NCI-H1092 (cell line): Measurements from ENCODE around the gene MIF.
"Not testable (repeated sequence)": the region's sequence is repeated elsewhere in the genome, so short reads cannot be mapped to it uniquely, and the experiment has no call there.

Experiments
- DNase-seq: peaks from one replicate; lab custom pipeline; 2025; lab: John Stamatoyannopoulos, UW

MIF gene

DNA sequence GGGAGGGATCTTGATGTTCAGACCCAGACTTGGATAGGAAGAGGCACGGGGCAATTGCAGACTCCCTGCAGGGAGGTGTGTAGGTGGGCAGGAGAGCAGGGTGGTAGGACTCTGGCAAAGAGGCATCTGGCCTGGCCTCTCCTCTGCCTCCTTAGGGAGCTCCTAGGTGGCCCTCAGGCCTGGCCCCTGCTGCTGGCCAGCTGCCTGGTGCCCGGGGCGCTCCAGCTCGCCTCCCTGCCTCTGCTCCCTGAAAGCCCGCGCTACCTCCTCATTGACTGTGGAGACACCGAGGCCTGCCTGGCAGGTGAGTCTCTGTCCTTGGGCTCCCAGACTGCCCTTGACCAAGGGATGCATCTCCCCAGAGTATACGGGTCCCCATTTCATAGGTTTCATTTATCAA is 16.6 kb upstream of the MIF start:
- no peak for DNase-seq

DNA sequence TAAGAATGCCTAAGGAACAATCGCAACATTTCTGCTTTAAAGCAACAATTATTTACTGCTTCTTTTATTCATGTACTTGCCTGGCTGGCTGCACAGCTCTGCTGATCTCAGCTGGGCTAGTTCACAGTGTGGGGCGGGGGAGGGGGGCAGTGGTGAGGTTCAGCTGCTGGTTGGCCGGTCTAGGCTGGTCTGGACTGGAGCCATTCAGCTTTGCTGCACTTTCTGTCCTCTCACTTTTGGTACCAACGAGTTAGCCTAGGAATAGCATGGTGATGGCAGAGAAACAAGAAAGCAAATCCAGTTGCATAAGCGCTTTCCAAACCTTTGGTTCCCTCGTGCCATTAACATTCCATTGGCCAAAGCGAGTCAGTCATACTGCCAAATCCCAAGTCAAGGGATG is 16.0 kb upstream of the MIF start:
- DNase-seq = no peak

DNA sequence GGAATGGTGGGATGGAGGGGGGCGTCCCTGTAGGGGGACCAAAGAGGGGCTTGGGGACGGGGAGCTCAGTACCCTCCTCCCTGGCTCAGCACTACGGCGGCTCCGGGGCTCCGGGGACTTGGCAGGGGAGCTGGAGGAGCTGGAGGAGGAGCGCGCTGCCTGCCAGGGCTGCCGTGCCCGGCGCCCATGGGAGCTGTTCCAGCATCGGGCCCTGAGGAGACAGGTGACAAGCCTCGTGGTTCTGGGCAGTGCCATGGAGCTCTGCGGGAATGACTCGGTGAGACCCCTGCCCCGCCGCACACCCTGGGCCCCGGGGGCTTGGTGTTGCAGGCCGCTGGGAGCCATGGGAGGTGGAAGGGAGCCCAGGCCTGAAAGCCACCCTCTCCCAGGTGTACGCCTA is 11.8 kb upstream of the MIF start:
- no peak for DNase-seq

DNA sequence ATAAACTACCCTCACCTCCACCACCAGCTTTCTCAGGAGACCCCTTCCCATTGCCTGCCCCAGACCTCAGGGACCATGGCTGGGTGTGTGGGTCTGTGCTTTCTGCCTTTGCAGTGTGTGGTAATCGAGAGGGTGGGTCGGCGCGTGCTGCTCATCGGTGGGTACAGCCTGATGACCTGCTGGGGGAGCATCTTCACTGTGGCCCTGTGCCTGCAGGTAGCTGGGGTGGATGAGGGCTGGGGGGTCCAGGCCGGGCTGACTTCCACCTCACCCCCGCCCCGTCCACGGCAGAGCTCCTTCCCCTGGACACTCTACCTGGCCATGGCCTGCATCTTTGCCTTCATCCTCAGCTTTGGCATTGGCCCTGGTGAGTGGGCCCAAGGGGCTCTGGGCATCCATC is 10.5 kb upstream of the MIF start:
- no peak for DNase-seq

DNA sequence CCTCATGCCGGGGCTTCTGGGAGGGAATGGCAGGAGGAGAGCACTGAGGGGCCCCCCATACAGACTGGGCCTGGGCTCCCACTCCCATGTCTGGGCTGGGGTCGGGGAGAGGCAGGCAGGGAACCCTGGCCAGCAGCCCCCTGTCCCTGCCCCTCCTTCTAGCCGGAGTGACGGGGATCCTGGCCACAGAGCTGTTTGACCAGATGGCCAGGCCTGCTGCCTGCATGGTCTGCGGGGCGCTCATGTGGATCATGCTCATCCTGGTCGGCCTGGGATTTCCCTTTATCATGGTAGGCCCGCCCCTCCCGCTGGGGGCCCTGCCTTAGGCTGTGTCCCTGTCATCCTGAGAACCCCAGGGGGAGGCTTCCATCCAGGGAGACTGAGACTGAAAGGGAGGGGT is 10.0 kb upstream of the MIF start:
- DNase-seq = no peak

DNA sequence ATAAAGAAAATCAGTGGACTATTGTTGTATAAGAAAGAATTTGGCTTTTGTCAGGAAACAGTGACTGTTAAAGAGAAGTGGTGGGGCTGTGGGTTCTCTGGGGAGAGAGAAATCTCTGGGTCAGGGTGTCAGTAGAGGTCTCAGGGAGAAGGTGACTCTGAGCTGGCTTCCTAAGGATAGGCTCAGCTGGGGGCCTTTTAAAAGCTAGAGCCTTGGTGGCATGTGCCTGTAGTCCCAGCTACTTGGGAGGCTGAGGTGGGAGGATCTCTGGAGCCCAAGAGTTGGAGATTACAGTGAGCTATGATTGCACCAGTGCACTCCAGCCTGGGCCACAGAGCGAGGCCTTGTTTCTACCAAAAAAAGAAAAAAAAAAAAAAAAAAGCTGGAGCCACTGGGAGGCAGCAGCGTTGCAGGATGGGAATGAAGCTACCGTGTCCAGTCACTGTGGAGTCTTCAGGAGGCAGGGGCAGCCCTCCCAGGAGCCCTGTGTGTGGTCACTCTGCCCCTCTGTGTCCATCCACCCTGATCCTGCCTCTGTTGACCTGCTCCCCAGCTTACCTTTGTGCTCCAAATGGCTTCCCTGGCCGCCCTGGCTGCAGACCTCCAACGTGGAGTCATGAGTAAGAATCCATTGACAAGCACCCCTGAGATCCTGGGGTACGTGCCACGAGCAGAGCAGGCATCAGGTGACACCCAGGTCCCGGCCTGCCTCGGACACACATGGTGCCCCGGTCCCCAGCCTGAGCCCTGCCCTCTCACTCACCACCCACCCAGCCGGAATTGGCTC is 5.4 kb upstream of the MIF start:
- DNase-seq = no peak

DNA sequence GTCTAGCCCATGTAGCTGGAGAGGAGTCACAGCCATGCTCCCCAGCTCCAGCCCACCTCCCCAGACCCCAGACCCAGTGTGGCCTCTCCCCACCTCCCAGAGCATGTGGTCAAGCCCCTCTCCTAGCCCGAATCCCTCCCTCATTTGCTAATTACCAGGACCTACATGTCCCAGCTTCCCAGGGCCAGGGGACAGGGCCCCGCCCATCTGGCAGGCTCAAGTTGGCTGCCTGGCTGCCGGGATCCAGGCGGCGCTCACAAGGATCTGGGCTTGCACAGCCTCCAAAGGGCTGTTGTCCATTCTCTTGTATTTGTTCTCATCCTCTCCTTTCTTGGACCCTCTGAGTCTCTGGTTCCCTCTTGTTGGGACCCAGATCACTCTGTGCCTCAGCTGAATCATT is 4.6 kb upstream of the MIF start:
- no peak for DNase-seq

DNA sequence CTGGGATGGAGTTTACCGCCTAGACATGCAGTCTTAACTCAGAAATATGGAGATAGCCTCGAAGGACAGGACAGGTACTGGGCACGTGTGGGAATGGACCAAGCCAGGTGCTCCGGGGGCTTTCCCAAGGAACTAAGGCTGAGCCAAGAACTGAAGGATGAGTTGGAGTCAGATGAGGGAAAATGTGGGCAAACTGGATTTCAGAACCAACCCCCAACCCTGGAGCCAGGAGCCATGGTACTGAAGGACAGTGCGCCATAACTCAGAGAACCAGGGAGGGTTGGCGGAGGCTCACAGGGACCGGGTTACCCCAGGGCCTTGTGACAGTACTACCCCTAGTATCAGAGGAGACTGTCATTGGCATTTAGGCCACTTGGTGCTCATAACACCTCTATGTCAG is 2.5 kb upstream of the MIF start:
- no peak for DNase-seq

DNA sequence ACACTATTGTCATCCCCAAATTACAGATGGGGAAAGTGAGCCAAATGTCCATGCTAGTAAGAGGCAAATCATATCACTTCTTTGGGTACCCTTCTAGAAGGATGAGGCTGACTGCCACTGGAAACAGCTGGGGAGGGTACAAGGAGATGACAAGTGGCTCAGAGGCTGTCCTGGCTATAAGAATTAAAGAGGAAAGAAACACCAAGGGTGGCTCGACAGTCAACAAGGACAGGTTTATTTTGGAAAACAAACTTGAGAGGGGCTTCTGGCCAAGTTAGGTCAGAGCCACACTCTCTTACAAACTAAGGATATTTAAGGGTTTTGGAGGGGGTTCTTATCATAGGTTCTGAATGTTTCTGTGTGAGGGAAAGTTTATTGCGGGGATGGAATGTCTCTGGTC is 2.1 kb upstream of the MIF start:
- no peak for DNase-seq

DNA sequence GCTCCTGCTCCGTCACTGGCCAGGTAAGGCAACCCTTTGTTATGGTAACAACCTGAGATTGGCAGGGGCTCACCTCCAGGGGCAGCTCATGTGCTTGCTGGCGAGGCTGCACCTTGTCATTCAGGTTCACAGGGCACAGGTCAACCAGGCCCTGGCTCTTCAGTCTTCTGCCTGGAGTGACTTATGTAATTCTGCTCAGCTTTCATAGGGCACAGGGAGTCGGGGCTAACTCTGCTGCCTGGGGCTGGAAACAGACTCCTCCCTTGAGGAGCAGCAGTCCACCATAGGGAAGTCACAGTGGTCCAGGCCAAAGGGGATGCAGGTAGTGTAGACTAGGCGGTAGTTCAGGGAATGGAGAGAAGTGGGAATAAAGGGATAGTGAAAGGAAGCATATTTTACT is 1.5 kb upstream of the MIF start:
- no peak for DNase-seq

DNA sequence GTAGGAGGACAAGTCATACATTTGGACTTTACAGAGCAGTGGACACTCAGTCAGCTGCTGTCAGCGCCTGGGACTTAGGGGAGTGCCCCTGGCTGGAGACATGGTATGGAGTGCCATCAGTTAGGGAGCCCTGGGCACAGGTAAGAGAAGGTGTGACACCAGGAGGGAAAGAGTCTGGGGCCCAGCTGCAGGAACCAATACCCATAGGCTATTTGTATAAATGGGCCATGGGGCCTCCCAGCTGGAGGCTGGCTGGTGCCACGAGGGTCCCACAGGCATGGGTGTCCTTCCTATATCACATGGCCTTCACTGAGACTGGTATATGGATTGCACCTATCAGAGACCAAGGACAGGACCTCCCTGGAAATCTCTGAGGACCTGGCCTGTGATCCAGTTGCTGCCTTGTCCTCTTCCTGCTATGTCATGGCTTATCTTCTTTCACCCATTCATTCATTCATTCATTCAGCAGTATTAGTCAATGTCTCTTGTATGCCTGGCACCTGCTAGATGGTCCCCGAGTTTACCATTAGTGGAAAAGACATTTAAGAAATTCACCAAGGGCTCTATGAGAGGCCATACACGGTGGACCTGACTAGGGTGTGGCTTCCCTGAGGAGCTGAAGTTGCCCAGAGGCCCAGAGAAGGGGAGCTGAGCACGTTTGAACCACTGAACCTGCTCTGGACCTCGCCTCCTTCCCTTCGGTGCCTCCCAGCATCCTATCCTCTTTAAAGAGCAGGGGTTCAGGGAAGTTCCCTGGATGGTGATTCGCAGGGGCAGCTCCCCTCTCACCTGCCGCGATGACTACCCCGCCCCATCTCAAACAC is 850 bp upstream of the MIF start:
- no peak for DNase-seq

DNA sequence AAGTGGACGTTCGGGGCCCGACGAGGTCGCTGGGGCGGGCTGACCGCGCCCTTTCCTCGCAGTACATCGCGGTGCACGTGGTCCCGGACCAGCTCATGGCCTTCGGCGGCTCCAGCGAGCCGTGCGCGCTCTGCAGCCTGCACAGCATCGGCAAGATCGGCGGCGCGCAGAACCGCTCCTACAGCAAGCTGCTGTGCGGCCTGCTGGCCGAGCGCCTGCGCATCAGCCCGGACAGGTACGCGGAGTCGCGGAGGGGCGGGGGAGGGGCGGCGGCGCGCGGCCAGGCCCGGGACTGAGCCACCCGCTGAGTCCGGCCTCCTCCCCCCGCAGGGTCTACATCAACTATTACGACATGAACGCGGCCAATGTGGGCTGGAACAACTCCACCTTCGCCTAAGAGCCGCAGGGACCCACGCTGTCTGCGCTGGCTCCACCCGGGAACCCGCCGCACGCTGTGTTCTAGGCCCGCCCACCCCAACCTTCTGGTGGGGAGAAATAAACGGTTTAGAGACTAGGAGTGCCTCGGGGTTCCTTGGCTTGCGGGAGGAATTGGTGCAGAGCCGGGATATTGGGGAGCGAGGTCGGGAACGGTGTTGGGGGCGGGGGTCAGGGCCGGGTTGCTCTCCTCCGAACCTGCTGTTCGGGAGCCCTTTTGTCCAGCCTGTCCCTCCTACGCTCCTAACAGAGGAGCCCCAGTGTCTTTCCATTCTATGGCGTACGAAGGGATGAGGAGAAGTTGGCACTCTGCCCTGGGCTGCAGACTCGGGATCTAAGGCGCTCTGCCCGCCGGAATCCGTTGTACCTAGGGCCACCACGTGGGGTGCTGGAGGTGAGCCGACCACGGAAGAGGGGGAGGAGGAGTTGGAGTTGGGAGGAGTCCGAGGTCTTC is 771 bp downstream of the MIF start:
- peak; percentile 71 for DNase-seq

DNA sequence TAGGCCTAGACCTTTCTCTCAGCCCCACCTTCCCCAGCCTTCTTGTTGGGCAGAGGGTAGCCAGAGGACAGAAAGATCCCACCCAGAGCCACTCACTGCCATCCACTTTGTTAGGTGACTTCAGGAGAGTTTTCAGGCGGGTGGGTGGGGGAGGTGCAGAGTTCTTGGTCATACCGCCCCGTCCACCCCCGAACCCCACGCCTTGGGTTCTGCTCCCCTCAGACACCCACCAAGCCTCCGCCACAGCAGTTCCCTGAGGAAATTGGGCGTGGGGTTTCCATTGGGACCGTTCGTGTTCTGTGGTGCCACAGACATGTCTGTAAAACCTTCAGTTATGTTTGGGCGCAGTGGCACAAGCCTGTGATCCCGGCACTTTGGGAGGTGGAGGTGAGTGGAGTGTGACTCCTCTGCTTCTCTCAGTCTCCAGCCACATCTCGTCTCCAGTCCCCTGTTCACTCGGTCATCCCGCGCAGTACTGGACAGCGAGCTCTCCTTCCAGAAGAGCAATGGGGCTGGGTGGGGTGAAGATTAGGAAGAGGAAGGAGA is 1.5 kb downstream of the MIF start:
- no peak for DNase-seq

DNA sequence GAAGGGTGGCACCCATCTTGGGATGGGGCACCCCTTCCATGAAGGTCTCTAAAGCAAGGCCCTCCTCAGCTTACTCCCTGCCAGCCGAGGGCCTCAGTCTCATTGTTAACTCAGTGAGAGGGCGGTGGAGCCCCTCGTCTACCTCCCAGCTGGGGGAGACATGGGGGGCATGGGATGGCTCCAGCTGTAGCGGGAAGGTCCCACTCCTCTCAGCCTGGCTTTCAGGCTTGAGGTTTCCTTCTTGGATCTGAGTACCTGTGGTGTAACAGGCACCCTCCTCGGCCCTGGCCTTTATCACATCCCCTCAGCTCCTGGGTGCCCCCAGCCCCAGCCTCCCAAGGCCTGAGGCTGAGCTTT is 2.0 kb downstream of the MIF start:
- no peak for DNase-seq

DNA sequence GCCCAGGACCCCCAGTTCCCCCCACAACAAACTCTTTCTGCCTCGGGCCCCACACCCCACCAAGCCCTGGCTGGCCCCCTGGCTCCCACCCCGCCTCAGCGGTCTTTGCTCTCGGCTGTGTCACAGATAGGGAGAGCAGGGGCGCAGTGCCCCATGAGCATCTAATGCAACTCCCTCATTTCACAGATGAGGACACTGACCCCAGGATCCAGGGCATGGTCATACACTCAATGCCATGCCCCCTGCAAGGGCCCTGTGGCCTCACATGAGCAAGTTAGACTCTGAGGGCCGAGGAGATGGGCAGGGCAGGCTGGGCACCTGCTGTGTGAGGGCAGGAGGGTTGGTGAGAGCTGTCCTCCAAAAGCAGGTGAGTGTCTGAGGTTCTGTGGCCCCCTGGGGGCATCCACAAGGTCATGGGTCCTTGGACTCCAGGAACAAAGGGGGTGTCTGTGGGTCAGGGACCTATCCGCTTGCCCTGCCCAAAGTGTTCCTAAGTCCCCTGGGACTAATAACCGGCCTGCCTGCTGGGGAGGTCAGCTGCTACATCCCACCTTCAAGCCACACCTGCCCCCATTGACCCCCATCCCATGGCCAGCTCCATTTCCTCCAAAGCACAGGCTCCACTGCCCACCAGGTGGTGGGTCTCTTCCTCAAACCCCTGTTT is 2.5 kb downstream of the MIF start:
- DNase-seq = no peak

DNA sequence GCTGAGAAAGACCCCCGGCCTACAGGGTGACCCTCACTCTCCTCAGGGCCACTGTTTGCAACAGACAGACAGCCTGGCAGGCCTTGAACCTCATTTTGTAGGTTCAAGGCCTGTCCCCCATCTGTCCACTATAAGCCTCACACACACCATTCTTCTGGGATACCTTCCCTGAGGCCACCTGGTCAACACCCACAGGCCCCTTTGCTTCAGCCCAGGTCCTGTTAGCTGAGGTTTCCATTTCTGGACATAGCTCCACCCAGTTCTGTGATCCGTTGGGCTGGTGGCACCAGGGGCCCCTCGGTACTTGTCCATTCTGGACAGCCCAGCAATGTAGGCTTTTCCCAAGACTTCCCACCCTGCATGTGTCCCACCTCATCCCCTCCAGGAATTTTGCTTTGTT is 3.1 kb downstream of the MIF start:
- no peak for DNase-seq

DNA sequence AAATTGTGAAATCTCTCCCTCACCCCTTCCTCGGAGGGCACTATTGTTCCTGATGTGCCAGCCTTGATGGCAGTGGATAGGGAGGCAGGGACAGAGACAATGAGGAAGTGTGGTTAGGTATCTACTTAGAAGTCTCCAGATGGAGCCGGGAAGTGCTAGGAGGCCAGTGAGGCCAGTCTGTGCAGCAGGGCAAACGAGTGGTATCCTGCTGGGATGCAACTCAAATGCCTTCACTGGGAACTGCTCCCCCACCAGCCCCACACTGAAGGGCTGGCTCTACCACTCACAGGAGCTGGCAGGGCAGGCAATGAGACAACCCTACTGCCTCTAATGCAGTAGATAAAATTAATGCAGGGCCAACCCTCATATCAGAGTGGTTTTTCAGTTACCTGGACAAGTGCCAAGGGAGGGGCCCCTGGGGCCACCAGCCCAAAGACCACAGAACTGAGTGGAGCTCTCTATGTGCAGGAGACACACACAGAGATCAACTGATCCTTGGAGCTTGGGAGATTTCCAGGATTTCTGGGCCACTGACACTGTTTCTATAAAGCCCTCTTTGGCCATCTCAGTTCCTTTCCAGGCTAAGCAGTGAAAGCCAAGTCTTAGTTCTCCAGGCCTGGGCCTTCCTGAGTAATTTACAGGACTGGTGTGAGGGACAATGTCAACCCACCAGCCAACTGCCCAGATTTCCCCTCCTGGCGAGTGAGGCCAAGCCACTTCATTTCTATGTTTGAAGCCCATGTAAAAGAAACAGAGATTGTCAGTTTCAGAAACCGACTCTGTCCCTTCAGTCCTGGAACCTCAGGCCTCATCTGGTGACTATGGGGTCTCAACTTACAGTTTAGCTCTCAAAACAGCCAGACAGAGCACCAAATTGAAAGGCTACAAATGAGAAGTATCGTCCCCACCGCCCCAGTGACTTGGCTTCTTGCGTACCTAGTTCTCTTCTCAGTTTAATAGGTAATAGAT is 4.1 kb downstream of the MIF start:
- DNase-seq = no peak

DNA sequence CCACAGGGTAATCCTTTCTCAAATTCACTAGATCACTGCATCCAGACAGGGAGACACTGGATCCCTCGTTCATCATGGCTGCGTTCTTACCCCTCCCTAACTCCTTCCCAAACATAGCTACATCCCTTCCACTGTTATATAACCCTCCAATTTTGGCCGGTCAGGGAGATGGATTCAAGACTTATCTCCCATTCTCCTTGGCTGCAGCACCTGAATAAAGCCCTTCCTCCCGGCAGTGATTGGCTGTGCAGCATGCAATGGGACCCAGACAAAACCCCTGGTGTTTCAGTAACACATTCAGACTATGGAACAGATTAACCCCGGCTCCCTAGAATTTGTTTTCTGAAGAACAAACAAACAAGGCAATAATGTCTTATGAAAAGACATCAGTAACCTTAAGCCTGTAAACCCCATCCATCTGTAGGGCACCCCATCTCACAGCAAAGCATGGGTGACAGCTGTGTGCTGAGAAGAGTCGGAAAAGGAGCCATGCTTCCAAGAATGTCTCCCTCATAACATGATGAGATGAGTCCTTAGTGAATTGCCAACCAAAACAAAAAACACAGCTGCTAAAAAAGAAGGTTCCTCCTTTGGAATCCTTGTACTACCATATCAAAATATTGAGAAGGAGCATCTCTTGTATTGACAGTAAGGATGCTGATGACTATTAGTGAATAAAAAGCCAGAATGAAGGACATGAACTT is 5.0 kb downstream of the MIF start:
- no peak for DNase-seq

DNA sequence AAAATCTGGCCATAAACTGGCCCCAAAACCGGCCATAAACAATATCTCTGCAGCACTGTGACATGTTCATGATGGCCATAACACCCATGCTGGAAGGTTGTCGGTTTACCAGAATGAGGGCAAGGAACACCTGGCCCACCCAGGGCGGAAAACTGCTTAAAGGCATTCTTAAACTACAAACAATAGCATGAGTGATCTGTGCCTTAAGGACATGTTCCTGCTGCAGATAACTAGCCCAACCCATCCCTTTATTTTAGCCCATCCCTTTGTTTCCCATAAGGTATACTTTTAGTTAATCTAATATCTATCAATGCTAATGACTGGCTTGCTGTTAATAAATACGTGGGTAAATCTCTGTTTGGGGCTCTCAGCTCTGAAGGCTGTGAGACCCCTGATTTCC is 6.0 kb downstream of the MIF start:
- DNase-seq = not testable (repeated sequence)

DNA sequence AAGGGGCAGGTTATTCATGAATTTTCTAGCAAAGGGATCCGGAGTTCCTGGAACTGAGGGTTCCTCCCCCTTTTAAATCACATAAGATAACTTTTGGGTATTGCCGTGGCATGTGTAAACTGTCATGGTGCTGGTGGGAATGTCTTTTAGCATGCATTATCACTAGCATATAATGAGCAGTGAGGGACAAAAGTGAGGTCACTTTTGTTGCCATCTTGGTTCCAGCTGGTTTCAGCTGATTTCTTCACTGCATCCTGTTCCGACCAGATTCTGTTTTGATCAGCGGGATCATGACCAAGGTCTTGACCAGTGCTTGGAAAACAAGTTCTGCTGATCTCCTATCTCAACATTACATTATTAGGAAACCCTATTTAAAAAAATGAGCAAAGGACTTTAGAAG is 7.4 kb downstream of the MIF start:
- no peak for DNase-seq
